Subcutaneous preadipocyte (primary cell): ENCODE data around the gene GDF9. TPM values are rescaled to one million over a fixed set of nuclear protein-coding genes. Genes with fewer than 3 reads are reported as not detected.

Source experiments
- small RNA-seq: library from RNA; depleted of rRNA; stranded (forward); fragments of <200 nt; gene quantifications from one replicate; pipeline ENCODE3, GENCODE V24; 2012
- total RNA-seq: library from RNA; depleted of rRNA; stranded (reverse); fragments of >200 nt; gene quantifications from 2 replicates; pipeline ENCODE4 v1.2.3, GENCODE V29; 2012

GDF9 gene
- total RNA-seq = 0.20 and 0.37 TPM in 2 replicates

DNA sequence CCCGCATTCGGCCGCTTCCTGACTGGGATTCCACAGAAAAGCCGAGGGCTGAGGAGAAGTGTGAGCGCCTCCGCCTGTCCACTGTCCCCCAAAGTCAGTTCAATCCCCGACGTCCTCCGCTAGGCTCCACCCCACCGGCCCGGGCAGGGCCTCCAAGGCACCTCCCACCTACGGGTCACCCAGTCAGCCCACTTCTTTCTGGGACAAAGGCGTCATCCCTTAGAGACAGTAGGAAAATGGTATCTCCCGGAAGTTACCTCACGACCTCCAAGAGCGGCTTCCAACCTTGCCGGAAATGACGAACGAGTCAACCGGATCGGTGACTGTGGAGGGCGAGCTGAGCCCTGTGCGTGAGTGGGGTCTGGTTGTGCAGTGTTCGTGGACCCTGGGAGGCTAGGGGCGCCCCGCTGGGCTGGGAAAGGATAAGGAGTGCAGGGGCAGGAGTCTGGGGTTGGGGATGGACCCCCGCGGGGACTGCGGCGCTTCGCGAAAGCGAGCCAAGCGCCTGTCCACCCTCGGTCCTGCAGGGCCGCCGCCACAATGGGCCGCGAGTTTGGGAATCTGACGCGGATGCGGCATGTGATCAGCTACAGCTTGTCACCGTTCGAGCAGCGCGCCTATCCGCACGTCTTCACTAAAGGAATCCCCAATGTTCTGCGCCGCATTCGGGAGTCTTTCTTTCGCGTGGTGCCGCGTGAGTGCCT lies at the start of gene GDF9, which contains the start of gene UQCRQ:
Gene GDF9, minus strand, starts transcription at position 128 of the 704 bp plus-strand sequence. CDS start 1,936 bp downstream, outside the sequence.
Gene UQCRQ, plus strand, starts transcription at position 301 of the 704 bp plus-strand sequence. Its CDS starts 240 bp downstream, at position 541.

DNA sequence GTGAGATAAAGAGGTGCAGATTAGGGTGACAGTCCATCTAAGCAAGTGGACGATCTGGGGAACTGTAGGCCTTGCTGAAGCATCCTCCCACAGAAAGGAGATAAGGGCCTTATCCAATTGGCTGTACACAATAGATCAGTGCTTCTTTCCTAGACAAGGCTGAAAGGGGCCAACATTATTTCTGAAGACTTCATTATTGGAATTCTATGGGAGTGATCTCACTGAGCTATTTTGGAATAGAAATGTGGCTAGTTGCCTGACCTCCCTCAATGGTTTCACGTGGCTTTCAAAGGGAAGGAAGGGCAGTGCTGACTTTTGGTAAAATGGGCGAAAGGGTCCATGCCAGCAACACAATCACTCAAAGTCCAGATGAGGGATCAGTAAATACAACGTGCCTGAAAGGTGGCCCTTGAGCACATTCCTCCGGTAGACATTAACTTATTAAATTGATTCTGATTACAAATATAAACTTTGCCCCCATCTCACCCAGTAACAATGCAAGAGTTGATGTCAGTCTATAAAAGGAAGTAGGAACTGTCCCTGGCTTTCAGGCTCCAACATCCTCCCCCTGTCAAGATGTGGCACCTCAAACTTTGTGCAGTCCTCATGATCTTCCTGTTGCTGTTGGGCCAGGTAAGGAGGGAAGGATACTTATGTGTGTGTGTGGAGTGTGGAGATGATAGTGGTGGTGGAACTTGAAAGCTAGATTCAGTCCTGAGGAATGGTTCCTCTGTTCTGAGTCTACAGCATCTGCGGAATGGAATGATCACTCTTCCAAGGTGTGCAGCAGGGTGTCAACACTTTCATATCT lies 7.1 kb upstream of the GDF9 start, which contains the start of gene LEAP2:
Gene LEAP2, plus strand, starts transcription at position 550 of the 811 bp plus-strand sequence. Its CDS starts 27 bp downstream, at position 577.

GRCh38 chr5:132830436-132831094 lies 35.7 kb downstream of the GDF9 start, which contains the start of gene SHROOM1:
TSS of gene SHROOM1 (minus strand) at chr5:132830647. CDS start at chr5:132826140, 4,507 bp downstream.

GRCh38 chr5:132812781-132813598 lies 53.3 kb downstream of the GDF9 start, which contains the start of gene SOWAHA:
TSS of gene SOWAHA (plus strand) at chr5:132813302. CDS start at chr5:132813622, 320 bp downstream.

Small RNA genes within 50 kb of the gene (small RNA-seq; reads per million reads assigned to genes)
- gene RNA5SP192 = not detected

Other genes with a start within 250 kb of the GDF9 start
- gene IL13, start 208.3 kb downstream of the GDF9 start, total RNA-seq = under 0.01 TPM in 1 of 2 replicates, not detected in the other
- not detected in 2 replicates for gene IL4, start 192.5 kb downstream of the GDF9 start, total RNA-seq
- 3.7 and 5.9 TPM in 2 replicates for gene KIF3A, start 128.9 kb downstream of the GDF9 start, total RNA-seq
- not detected in 2 replicates for gene CCNI2, start 119.0 kb downstream of the GDF9 start, total RNA-seq
- gene SEPTIN8, start 89.2 kb downstream of the GDF9 start, total RNA-seq = 23.9 and 33.2 TPM in 2 replicates
- gene SOWAHA, start 53.2 kb downstream of the GDF9 start, total RNA-seq = not detected in 2 replicates
- gene SHROOM1, start 35.8 kb downstream of the GDF9 start, total RNA-seq = 3.3 and 7.8 TPM in 2 replicates
- gene UQCRQ, start 173 bp upstream of the GDF9 start, total RNA-seq = 93.2 and 135 TPM in 2 replicates
- gene LEAP2, start 7.2 kb upstream of the GDF9 start, total RNA-seq = 0.37 and 0.59 TPM in 2 replicates
- gene AFF4, start 97.2 kb upstream of the GDF9 start, total RNA-seq = 41.9 and 56.3 TPM in 2 replicates
- gene ZCCHC10, start 160.1 kb upstream of the GDF9 start, total RNA-seq = 7.3 and 8.6 TPM in 2 replicates
- gene HSPA4, start 185.5 kb upstream of the GDF9 start, total RNA-seq = 117 and 148 TPM in 2 replicates